ENCODE measurements around the gene OGN. TPM values are rescaled to one million over a fixed set of nuclear protein-coding genes. Genes with fewer than 3 reads are reported as not detected.

The OGN gene
- total RNA-seq, result not detected

- Mint-ChIP-seq H3K27ac (no peak within 1 kb of the TSS), H3K4me3 (no peak within 1 kb of the TSS), H3K36me3 (ENCODE audit: low read depth) (no peaks in the 10 kb centered on the region), H3K9me3 (no peaks in the 10 kb centered on the region), H3K4me1 (ENCODE audit: low read depth) (peaks cover 26% of the 10 kb centered on the region), H3K27me3 (ENCODE audit: low read depth) (no peaks in the 10 kb centered on the region)
- CTCF ChIA-PET, result no interaction called here
- intact Hi-C loops (cut with micrococcal nuclease), result no loop called here
- DNase-seq, result no peak
Observed at GRCh38 chr9:92404042-92404836, at the start of gene OGN. Gene OGN, minus strand, starts transcription at chr9:92404578. Its CDS starts 1,171 bp downstream, at chr9:92403407.

GRCh38 chr9:92446536-92446935 lies 42.2 kb upstream of the OGN start:
- no peak for DNase-seq
- H3K4me3 Mint-ChIP-seq, result no peak overlapping the region
- no peaks in the 10 kb centered on the region for H3K36me3 Mint-ChIP-seq (ENCODE audit: low read depth)
- peaks cover 3% of the 10 kb centered on the region for H3K9me3 Mint-ChIP-seq
- intact Hi-C loops (cut with micrococcal nuclease), result no loop called here
- CTCF ChIA-PET, result interaction anchor here (0.7 kb wide), 1 partner anchor 9 kb away, joined by 4 read pairs; no protein-coding TSS in a partner anchor
- no peaks in the 10 kb centered on the region for H3K4me1 Mint-ChIP-seq (ENCODE audit: low read depth)
- no peaks in the 10 kb centered on the region for H3K27me3 Mint-ChIP-seq (ENCODE audit: low read depth)
- no peak overlapping the region for H3K27ac Mint-ChIP-seq

- CTCF ChIA-PET, result interaction anchor here (1.1 kb wide), 1 partner anchor 19 kb away, joined by 5 read pairs; no protein-coding TSS in a partner anchor
- Mint-ChIP-seq H3K4me3 (no peak overlapping the region), H3K27me3 (ENCODE audit: low read depth) (no peaks in the 10 kb centered on the region), H3K9me3 (no peaks in the 10 kb centered on the region), H3K4me1 (ENCODE audit: low read depth) (peaks cover 4% of the 10 kb centered on the region), H3K36me3 (ENCODE audit: low read depth) (no peaks in the 10 kb centered on the region), H3K27ac (no peak overlapping the region)
- intact Hi-C loops (cut with micrococcal nuclease), result no loop called here
- DNase-seq, result no peak
Observed at GRCh38 chr9:92444841-92445240, 40.5 kb upstream of the OGN start.

GRCh38 chr9:92440751-92441046 lies 36.3 kb upstream of the OGN start:
- Mint-ChIP-seq H3K4me3 (no peak overlapping the region), H3K4me1 (ENCODE audit: low read depth) (peaks cover 4% of the 10 kb centered on the region), H3K27ac (no peak overlapping the region), H3K27me3 (ENCODE audit: low read depth) (no peaks in the 10 kb centered on the region), H3K36me3 (ENCODE audit: low read depth) (no peaks in the 10 kb centered on the region), H3K9me3 (no peaks in the 10 kb centered on the region)
- intact Hi-C loops (cut with micrococcal nuclease), result no loop called here
- no peak for DNase-seq
- CTCF ChIA-PET, result interaction anchor here (0.6 to 2.5 kb wide), 2 partner anchors 194 to 301 kb away, joined by 3 to 17 read pairs; no protein-coding TSS in a partner anchor

- intact Hi-C loops (cut with micrococcal nuclease), result loop anchor here (1.0 kb wide), 1 partner anchor 300 kb away; no protein-coding TSS in a partner anchor
- H3K27me3 Mint-ChIP-seq (ENCODE audit: low read depth), result no peaks in the 10 kb centered on the region
- CTCF ChIA-PET, result interaction anchor here (0.6 to 2.5 kb wide), 2 partner anchors 194 to 301 kb away, joined by 3 to 17 read pairs; no protein-coding TSS in a partner anchor
Observed at GRCh38 chr9:92439921-92440750, 35.8 kb upstream of the OGN start.

GRCh38 chr9:92438900-92439526 lies 34.6 kb upstream of the OGN start:
- H3K27ac Mint-ChIP-seq, result no peak overlapping the region
- no peaks in the 10 kb centered on the region for H3K36me3 Mint-ChIP-seq (ENCODE audit: low read depth)
- no peak overlapping the region for H3K4me3 Mint-ChIP-seq
- CTCF ChIA-PET, result interaction anchor here (2.5 kb wide), 1 partner anchor 300 kb away, joined by 17 read pairs; no protein-coding TSS in a partner anchor
- H3K4me1 Mint-ChIP-seq (ENCODE audit: low read depth), result peaks cover 4% of the 10 kb centered on the region
- intact Hi-C loops (cut with micrococcal nuclease), result loop anchor here (1.0 kb wide), 1 partner anchor 299 kb away; no protein-coding TSS in a partner anchor
- DNase-seq, result no peak
- H3K27me3 Mint-ChIP-seq (ENCODE audit: low read depth), result no peaks in the 10 kb centered on the region
- no peaks in the 10 kb centered on the region for H3K9me3 Mint-ChIP-seq

More at GRCh38 chr9:92439921-92440750, 35.8 kb upstream of the OGN start:
- H3K4me1 Mint-ChIP-seq (ENCODE audit: low read depth), result peaks cover 4% of the 10 kb centered on the region
- H3K4me3 Mint-ChIP-seq, result no peak overlapping the region
- no peaks in the 10 kb centered on the region for H3K9me3 Mint-ChIP-seq
- H3K27ac Mint-ChIP-seq, result no peak overlapping the region
- DNase-seq, result no peak
- no peaks in the 10 kb centered on the region for H3K36me3 Mint-ChIP-seq (ENCODE audit: low read depth)

GRCh38 chr9:92435263-92435662 lies 30.9 kb upstream of the OGN start:
- no peaks in the 10 kb centered on the region for H3K36me3 Mint-ChIP-seq (ENCODE audit: low read depth)
- CTCF ChIA-PET, result no interaction called here
- H3K4me3 Mint-ChIP-seq, result no peak overlapping the region
- H3K4me1 Mint-ChIP-seq (ENCODE audit: low read depth), result no peaks in the 10 kb centered on the region
- H3K9me3 Mint-ChIP-seq, result no peaks in the 10 kb centered on the region
- intact Hi-C loops (cut with micrococcal nuclease), result no loop called here
- no peak for DNase-seq
- H3K27me3 Mint-ChIP-seq (ENCODE audit: low read depth), result no peaks in the 10 kb centered on the region
- no peak overlapping the region for H3K27ac Mint-ChIP-seq

- H3K27me3 Mint-ChIP-seq (ENCODE audit: low read depth), result no peaks in the 10 kb centered on the region
- DNase-seq, result no peak
- CTCF ChIA-PET, result no interaction called here
- no peaks in the 10 kb centered on the region for H3K36me3 Mint-ChIP-seq (ENCODE audit: low read depth)
- no peak overlapping the region for H3K27ac Mint-ChIP-seq
- no peak overlapping the region for H3K4me3 Mint-ChIP-seq
- intact Hi-C loops (cut with micrococcal nuclease), result no loop called here
- H3K9me3 Mint-ChIP-seq, result no peaks in the 10 kb centered on the region
- H3K4me1 Mint-ChIP-seq (ENCODE audit: low read depth), result no peaks in the 10 kb centered on the region
Observed at GRCh38 chr9:92432972-92433548, 28.7 kb upstream of the OGN start.

GRCh38 chr9:92432350-92432749 lies 28.0 kb upstream of the OGN start:
- CTCF ChIA-PET, result no interaction called here
- Mint-ChIP-seq H3K27me3 (ENCODE audit: low read depth) (no peaks in the 10 kb centered on the region), H3K4me1 (ENCODE audit: low read depth) (no peaks in the 10 kb centered on the region), H3K9me3 (no peaks in the 10 kb centered on the region), H3K36me3 (ENCODE audit: low read depth) (no peaks in the 10 kb centered on the region), H3K27ac (no peak overlapping the region), H3K4me3 (no peak overlapping the region)
- DNase-seq, result no peak
- intact Hi-C loops (cut with micrococcal nuclease), result no loop called here

GRCh38 chr9:92429836-92430235 lies 25.5 kb upstream of the OGN start:
- intact Hi-C loops (cut with micrococcal nuclease), result no loop called here
- H3K36me3 Mint-ChIP-seq (ENCODE audit: low read depth), result no peaks in the 10 kb centered on the region
- no peaks in the 10 kb centered on the region for H3K9me3 Mint-ChIP-seq
- H3K27ac Mint-ChIP-seq, result no peak overlapping the region
- no peak for DNase-seq
- no peaks in the 10 kb centered on the region for H3K27me3 Mint-ChIP-seq (ENCODE audit: low read depth)
- CTCF ChIA-PET, result no interaction called here
- H3K4me1 Mint-ChIP-seq (ENCODE audit: low read depth), result no peaks in the 10 kb centered on the region
- no peak overlapping the region for H3K4me3 Mint-ChIP-seq

- no peak for DNase-seq
- Mint-ChIP-seq H3K27ac (no peak overlapping the region), H3K9me3 (no peaks in the 10 kb centered on the region), H3K27me3 (ENCODE audit: low read depth) (no peaks in the 10 kb centered on the region), H3K36me3 (ENCODE audit: low read depth) (no peaks in the 10 kb centered on the region), H3K4me1 (ENCODE audit: low read depth) (no peaks in the 10 kb centered on the region), H3K4me3 (no peak overlapping the region)
- intact Hi-C loops (cut with micrococcal nuclease), result no loop called here
- CTCF ChIA-PET, result no interaction called here
Observed at GRCh38 chr9:92426501-92427145, 22.2 kb upstream of the OGN start.

- H3K27me3 Mint-ChIP-seq (ENCODE audit: low read depth), result no peaks in the 10 kb centered on the region
- H3K36me3 Mint-ChIP-seq (ENCODE audit: low read depth), result no peaks in the 10 kb centered on the region
- H3K9me3 Mint-ChIP-seq, result no peaks in the 10 kb centered on the region
- no peak for DNase-seq
- no peak overlapping the region for H3K27ac Mint-ChIP-seq
- no peak overlapping the region for H3K4me3 Mint-ChIP-seq
- CTCF ChIA-PET, result interaction anchor here (0.6 kb wide), 1 partner anchor 10 kb away, joined by 3 read pairs; no protein-coding TSS in a partner anchor
- no peaks in the 10 kb centered on the region for H3K4me1 Mint-ChIP-seq (ENCODE audit: low read depth)
- intact Hi-C loops (cut with micrococcal nuclease), result no loop called here
Observed at GRCh38 chr9:92425474-92425873, 21.1 kb upstream of the OGN start.

Measured in activated naive CD4-positive, alpha-beta T cell treated with anti-CD3 and anti-CD28 coated beads for 36 hours (primary cell).